ENCODE measurements around the gene USP2. TPM values are rescaled to one million over a fixed set of nuclear protein-coding genes. Genes with fewer than 3 reads are reported as not detected.

USP2 gene
- total RNA-seq, 1 donor from 2014 or later: 13.2 TPM

DNA sequence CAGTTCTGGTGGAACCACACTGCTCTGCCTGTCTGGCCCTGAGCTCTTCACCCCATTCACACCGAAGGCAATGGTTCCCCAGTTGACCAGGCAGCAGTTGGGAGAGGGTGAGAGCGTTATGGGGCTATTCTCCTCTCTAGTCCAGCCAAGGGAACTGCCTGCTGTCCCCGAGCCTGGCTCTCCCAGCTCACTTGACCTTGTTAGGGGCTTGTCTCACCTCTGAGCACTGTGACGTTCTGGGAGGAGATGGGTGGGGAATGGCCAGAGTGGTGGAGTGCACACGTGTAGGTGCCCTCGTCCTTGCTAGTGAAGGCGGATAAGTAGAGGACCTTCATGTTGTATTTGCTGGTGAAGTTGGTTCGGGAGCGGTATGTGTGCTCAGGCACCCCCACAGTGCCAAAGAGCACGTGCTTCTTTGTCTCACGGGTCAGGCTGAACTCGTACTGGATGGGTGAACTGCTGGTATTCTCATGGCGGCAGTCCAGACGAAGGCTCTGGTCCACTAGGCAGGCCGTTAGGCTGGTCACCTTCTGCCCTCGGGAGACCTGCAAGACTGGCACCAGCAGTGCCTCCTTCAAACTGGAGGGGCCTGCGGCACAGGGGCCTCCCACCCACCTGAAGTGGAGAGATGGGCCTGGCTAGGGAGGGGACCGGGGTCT is 38.5 kb upstream of the USP2 start:
- H3K4me1 Mint-ChIP-seq: peaks cover 50% of the 10 kb centered on the region
- no peak overlapping the region for H3K4me3 Mint-ChIP-seq
- TF ChIP-seq, protein P1, sequence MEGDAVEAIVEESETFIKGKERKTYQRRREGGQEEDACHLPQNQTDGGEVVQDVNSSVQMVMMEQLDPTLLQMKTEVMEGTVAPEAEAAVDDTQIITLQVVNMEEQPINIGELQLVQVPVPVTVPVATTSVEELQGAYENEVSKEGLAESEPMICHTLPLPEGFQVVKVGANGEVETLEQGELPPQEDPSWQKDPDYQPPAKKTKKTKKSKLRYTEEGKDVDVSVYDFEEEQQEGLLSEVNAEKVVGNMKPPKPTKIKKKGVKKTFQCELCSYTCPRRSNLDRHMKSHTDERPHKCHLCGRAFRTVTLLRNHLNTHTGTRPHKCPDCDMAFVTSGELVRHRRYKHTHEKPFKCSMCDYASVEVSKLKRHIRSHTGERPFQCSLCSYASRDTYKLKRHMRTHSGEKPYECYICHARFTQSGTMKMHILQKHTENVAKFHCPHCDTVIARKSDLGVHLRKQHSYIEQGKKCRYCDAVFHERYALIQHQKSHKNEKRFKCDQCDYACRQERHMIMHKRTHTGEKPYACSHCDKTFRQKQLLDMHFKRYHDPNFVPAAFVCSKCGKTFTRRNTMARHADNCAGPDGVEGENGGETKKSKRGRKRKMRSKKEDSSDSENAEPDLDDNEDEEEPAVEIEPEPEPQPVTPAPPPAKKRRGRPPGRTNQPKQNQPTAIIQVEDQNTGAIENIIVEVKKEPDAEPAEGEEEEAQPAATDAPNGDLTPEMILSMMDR (IDR thresholded peaks at IDR 0.05; ENCODE audit: unreplicated experiment): no peak
- H3K27ac Mint-ChIP-seq: peak overlapping the region; percentile 4
- peaks cover 17% of the 10 kb centered on the region for H3K36me3 Mint-ChIP-seq
- no peaks in the 10 kb centered on the region for H3K9me3 Mint-ChIP-seq
- DNase-seq (ENCODE audit: low spot score in 2 of 2, unreplicated experiment in 2 of 2): no peak
- H3K27me3 Mint-ChIP-seq (ENCODE audit: low read depth): peaks cover 12% of the 10 kb centered on the region

DNA sequence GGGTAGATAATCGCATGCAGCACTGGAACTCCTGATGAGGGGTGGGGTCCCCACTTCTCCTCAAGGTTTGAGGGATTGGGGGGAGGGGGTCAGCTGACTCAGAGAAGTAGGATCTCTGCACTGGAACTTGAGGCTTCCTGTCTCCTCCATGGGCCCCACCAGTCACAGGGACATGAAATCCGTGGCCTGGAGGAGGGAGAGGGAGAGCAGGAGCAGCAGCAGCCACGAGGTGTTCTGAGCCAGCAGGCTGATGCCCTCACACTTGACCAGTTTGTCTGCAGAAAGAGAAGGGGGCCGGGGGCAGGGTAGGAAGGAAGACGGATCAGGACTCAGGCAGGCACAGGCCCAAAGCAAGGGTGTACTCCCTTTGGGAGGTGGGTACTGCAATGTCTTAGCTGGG is 37.8 kb upstream of the USP2 start:
- Mint-ChIP-seq H3K4me1 (peaks cover 43% of the 10 kb centered on the region), H3K4me3 (no peak overlapping the region), H3K9me3 (peaks cover 5% of the 10 kb centered on the region), H3K27ac (no peak overlapping the region), H3K36me3 (peaks cover 17% of the 10 kb centered on the region), H3K27me3 (ENCODE audit: low read depth) (peaks cover 12% of the 10 kb centered on the region)
- TF ChIP-seq, protein P1 (IDR thresholded peaks at IDR 0.05; ENCODE audit: unreplicated experiment): no peak
- no peak for DNase-seq (ENCODE audit: low spot score in 2 of 2, unreplicated experiment in 2 of 2)

DNA sequence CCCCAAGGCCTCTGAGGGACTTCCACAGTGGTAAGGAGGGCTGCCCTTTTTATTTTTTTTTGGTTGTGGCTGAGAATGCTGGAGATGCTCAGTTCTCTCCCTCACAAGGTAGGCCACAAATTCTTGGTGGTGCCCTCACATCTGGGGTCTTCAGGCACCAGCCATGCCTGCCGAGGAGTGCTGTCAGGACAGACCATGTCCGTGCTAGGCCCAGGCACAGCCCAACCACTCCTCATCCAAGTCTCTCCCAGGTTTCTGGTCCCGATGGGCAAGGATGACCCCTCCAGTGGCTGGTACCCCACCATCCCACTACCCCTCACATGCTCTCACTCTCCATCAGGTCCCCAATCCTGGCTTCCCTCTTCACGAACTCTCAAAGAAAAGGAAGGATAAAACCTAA is 37.3 kb upstream of the USP2 start:
- Mint-ChIP-seq H3K27me3 (ENCODE audit: low read depth) (peaks cover 12% of the 10 kb centered on the region), H3K4me3 (no peak overlapping the region), H3K9me3 (peaks cover 6% of the 10 kb centered on the region), H3K27ac (no peak overlapping the region), H3K36me3 (peaks cover 17% of the 10 kb centered on the region), H3K4me1 (peaks cover 38% of the 10 kb centered on the region)
- TF ChIP-seq, protein P1 (IDR thresholded peaks at IDR 0.05; ENCODE audit: unreplicated experiment): no peak
- no peak for DNase-seq (ENCODE audit: low spot score in 2 of 2, unreplicated experiment in 2 of 2)

DNA sequence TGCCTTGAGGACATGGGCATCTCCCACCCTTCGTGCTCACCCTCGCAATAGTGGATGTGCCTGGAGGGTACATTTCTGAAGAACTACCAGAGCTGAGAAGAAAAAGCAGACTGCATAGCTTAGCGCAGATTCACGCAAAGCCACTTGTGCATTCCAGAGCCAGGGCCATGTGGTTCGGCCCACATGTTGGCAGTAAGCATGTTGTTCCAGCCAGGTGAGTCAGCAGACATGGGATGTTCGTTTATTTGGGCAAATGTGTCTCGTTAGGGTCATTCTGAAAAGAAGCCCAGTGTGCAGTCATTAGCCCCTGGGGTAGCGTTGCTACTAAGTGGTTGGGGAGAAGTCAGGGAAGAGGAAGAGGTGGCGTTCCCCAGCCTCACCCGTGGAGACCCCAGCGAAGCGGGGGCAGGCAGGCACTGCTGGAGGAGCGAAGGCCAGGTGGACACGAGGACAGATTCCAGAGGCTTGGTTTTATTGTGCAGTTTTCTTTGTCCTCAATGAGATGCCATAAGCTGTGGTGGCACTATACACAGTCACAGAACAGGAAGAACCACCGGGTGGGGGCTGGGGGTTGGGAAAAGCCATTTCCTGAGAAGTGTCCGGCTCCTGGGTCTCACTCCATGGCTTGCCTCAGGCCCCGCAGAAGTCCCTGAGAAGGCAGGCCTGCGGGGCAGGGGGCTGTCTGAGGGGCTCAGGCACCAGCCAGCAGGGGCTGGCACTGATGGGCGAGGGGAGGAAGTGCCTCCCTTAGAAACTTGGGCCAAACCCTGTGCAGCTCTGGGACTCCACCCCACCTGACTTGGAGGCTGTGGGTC is 36.4 kb upstream of the USP2 start:
- H3K4me3 Mint-ChIP-seq: no peak overlapping the region
- peaks cover 17% of the 10 kb centered on the region for H3K36me3 Mint-ChIP-seq
- TF ChIP-seq, protein P1 (IDR thresholded peaks at IDR 0.05; ENCODE audit: unreplicated experiment): no peak
- H3K9me3 Mint-ChIP-seq: peaks cover 6% of the 10 kb centered on the region
- peaks cover 12% of the 10 kb centered on the region for H3K27me3 Mint-ChIP-seq (ENCODE audit: low read depth)
- DNase-seq (ENCODE audit: low spot score in 2 of 2, unreplicated experiment in 2 of 2): no peak
- peak overlapping the region; percentile 81 for H3K27ac Mint-ChIP-seq
- H3K4me1 Mint-ChIP-seq: peaks cover 34% of the 10 kb centered on the region

DNA sequence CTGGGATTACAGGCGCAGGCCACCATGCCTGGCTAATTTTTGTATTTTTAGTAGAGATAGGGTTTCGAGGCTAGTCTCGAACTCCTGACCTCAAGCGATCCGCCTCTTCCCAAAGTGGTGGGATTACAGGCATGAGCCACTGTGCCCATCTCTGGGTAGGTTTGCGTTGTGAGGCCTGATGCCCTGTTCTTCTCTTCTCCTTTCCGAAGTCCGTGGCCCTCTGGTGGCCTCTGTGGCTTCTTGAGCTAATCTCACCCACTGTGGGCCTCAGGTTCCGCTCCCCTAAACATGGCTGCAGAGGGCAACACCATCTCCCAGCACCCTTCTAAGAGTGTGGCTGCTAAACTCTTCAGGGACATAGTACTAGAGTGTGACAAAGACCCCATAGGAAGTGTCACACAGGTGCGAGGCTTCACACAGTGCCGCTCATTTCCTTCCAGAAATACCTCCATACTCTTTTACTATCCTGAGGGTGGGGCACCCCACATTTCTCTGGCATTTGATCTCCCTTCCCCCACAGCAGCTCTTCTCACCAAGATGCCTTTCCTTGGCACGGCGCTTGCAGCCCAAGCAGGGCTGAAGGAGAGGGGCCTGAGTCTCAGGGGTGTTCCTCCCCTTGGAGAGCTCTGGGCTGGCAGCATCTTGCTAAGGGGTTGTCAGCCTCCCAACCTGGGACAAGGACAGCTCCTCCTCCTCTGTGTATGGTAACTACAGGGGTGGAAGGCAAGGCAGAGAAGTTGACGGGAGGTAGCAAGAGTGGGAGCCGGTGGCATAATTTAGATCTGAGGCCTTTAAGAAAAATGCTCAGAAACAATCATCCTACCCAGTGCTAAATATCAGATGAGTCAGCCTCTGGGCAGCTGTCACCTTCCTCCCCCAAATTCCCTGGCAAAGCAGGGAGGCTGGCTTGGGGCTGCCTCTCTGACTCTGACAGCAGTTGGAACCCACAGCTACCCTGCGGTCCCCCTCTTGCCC is 35.4 kb upstream of the USP2 start:
- TF ChIP-seq, protein P1 (IDR thresholded peaks at IDR 0.05; ENCODE audit: unreplicated experiment): no peak
- H3K36me3 Mint-ChIP-seq: peaks cover 17% of the 10 kb centered on the region
- H3K9me3 Mint-ChIP-seq: peaks cover 12% of the 10 kb centered on the region
- DNase-seq (ENCODE audit: low spot score in 2 of 2, unreplicated experiment in 2 of 2): no peak
- H3K4me3 Mint-ChIP-seq: no peak overlapping the region
- peak overlapping the region; percentile 73 for H3K27ac Mint-ChIP-seq
- peaks cover 7% of the 10 kb centered on the region for H3K27me3 Mint-ChIP-seq (ENCODE audit: low read depth)
- H3K4me1 Mint-ChIP-seq: peaks cover 26% of the 10 kb centered on the region

Measured in mesothelial cell of epicardium (in vitro differentiated cells).